KMS-11 (cell line): Measurements from ENCODE around the gene SAXO2.
"Not testable (repeated sequence)": the region's sequence is repeated elsewhere in the genome, so short reads cannot be mapped to it uniquely, and the experiment has no call there.

Experiments
- H2AFZ ChIP-seq: fragments of 200-600 bp; sonication (generic); 2 replicates; pipeline ENCODE4 v1.6.1; 2016; ENCODE audit warnings: antibody characterized with exemption, mixed run types, low read depth
- H3K27ac ChIP-seq: fragments of 200-600 bp; sonication (generic); 2 replicates; pipeline ENCODE4 v1.6.1; 2016; ENCODE audit warnings: mild to moderate bottlenecking, mixed run types
- H3K27me3 ChIP-seq: fragments of 200-600 bp; sonication (generic); 2 replicates; pipeline ENCODE4 v1.6.1; 2017; ENCODE audit warnings: mild to moderate bottlenecking, low read depth, mixed run types, moderate library complexity; ENCODE audit not compliant: insufficient read depth
- H3K36me3 ChIP-seq: fragments of 200-600 bp; sonication (generic); 2 replicates; pipeline ENCODE4 v1.6.1; 2017; ENCODE audit warnings: mild to moderate bottlenecking, mixed run types; ENCODE audit not compliant: insufficient read depth
- H3K4me1 ChIP-seq: fragments of 200-600 bp; sonication (generic); 2 replicates; pipeline ENCODE4 v1.6.1; 2016; ENCODE audit warnings: mild to moderate bottlenecking, low read depth, mixed run types; ENCODE audit not compliant: poor library complexity, severe bottlenecking
- H3K4me2 ChIP-seq: fragments of 200-600 bp; sonication (generic); 2 replicates; pipeline ENCODE4 v1.7.0; 2016; ENCODE audit warnings: mild to moderate bottlenecking, mixed run types
- H3K4me3 ChIP-seq: fragments of 200-600 bp; sonication (generic); IDR thresholded peaks from 2 replicates; pipeline ENCODE4 v1.6.1; 2017; ENCODE audit warnings: low read depth, low read length, mixed read lengths; ENCODE audit not compliant: insufficient read depth
- H3K79me2 ChIP-seq: fragments of 200-600 bp; sonication (generic); 2 replicates; pipeline ENCODE4 v1.6.1; 2016; ENCODE audit warnings: low read depth, mixed run types; ENCODE audit not compliant: insufficient read depth
- H3K9ac ChIP-seq: fragments of 200-600 bp; sonication (generic); 2 replicates; pipeline ENCODE4 v1.6.1; 2016; ENCODE audit warnings: mild to moderate bottlenecking, mixed run types
- H4K20me1 ChIP-seq: fragments of 200-600 bp; sonication (generic); 2 replicates; pipeline ENCODE4 v1.6.1; 2016; ENCODE audit warnings: mild to moderate bottlenecking, mixed run types; ENCODE audit not compliant: insufficient read depth

The SAXO2 gene

DNA sequence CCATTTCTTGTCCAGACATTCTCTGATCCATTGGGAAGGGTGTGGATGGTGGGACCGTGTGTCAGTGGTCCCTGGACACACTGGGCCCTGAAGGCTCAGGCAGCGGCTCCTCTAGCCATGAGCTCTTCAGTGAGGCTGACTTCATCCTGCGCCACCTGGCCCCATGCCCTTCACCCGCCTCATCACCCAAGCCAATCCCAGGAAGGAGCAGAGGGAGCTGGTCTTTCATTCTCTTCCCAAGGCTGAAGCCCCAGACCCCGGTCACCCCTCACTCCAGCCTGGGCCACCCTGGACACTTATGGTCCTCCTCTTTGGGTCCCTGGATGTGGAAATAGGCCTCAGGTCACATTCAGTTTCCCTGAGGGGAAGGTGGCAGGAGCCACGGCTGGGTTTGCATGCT, 62.2 kb downstream of the SAXO2 start:
- H3K27me3 ChIP-seq, H3K4me3 ChIP-seq, H3K4me1 ChIP-seq, H4K20me1 ChIP-seq, H2AFZ ChIP-seq, H3K27ac ChIP-seq, H3K36me3 ChIP-seq, H3K79me2 ChIP-seq, H3K4me2 ChIP-seq, H3K9ac ChIP-seq: not testable (repeated sequence)

DNA sequence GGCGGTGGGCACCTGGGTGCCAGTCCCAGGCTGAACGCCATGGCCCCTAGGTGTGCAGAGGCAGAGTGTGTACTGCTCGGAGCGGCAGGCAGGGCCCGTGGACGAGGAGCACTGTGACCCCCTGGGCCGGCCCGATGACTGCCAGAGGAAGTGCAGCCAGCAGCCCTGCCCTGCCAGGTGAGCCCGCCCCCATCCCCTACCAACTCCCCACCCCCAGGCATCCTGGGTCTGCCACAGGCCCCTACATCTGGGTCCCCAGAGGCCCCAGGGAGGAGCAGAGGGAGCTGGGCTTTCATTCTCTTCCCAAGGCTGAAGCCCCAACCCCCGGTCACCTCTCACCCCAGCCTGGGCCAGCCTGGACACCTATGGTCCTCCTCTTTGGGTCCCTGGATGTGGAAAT, 63.0 kb downstream of the SAXO2 start:
- not testable (repeated sequence) for H3K27ac ChIP-seq, H3K4me1 ChIP-seq, H3K79me2 ChIP-seq, H3K4me3 ChIP-seq, H3K9ac ChIP-seq, H4K20me1 ChIP-seq, H3K27me3 ChIP-seq, H3K4me2 ChIP-seq, H3K36me3 ChIP-seq, H2AFZ ChIP-seq

DNA sequence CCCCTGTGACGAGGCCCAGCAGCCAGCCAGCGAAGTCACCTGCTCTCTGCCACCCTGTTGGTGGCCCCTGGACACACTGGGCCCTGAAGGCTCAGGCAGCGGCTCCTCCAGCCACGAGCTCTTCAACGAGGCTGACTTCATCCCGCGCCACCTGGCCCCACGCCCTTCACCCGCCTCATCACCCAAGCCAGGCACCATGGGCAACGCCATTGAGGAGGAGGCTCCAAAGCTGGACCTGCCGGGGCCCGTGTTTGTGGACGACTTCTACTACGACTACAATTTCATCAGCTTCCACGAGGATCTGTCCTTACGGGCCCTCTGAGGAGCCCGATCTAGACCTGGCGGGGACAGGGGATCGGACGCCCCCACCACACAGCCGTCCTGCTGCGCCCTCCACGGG, 64.3 kb downstream of the SAXO2 start:
- H3K27me3 ChIP-seq, H3K36me3 ChIP-seq, H4K20me1 ChIP-seq, H3K4me1 ChIP-seq, H3K27ac ChIP-seq, H2AFZ ChIP-seq, H3K9ac ChIP-seq, H3K4me2 ChIP-seq, H3K4me3 ChIP-seq, H3K79me2 ChIP-seq: not testable (repeated sequence)

DNA sequence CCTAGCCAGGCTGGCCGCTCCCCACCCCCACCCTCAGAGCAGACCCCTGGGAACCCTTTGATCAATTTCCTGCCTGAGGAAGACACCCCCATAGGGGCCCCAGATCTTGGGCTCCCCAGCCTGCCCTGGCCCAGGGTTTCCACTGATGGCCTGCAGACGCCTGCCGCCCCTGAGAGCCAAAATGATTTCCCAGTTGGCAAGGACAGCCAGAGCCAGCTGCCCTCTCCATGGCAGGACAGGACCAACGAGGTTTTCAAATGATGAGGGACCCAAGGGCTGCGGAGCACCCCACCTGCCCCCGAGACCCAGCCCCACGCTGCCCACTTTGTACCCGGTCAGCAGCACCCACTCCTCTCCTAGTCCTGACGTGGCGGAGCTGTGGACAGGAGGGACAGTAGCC, 64.8 kb downstream of the SAXO2 start:
- H3K36me3 ChIP-seq, H3K4me3 ChIP-seq, H4K20me1 ChIP-seq, H3K27me3 ChIP-seq, H2AFZ ChIP-seq, H3K9ac ChIP-seq, H3K4me1 ChIP-seq, H3K4me2 ChIP-seq, H3K27ac ChIP-seq, H3K79me2 ChIP-seq: not testable (repeated sequence)

DNA sequence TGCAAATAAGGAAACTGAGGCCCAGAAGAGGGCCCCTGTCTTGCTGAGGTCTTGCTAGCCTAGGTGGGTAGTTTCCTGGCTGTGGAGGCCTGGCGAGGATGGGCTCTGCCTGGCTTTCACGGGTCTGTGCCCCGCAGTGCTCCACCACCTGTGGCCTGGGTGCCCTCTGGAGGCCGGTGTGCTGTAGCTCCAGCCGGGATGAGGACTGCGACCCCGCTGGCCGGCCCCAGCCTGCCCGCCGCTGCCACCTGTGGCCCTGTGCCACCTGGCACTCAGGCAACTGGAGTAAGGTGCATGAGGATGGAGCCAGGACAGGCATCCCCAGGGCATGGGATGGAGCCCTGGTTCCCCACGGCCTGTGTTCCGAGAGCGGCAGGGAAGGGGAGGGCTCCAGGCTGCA, 66.4 kb downstream of the SAXO2 start:
- H3K4me1 ChIP-seq, H3K27me3 ChIP-seq, H3K4me3 ChIP-seq, H2AFZ ChIP-seq, H3K9ac ChIP-seq, H3K27ac ChIP-seq, H3K79me2 ChIP-seq, H3K36me3 ChIP-seq, H3K4me2 ChIP-seq, H4K20me1 ChIP-seq: not testable (repeated sequence)

DNA sequence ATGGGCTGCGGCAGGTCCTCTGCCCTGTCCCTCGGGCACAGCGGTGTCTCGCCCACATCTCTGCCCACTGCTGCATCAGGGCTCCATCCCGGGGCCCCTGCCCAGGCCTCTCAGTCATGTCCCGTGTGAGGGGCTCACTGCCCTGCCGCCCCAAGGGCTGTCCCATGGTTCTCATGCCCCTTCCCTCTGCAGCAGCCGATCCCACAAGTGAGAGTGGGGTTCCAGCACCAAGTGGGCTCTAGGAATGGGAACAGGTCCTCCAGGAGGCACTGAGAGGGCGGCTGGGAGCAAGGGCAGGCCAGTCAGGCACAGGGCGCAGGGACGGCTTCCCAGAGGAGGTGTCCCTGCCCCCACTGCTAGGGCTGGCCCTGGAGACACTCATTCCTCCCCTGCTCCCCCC, 68.3 kb downstream of the SAXO2 start:
- H4K20me1 ChIP-seq, H3K27ac ChIP-seq, H3K4me1 ChIP-seq, H2AFZ ChIP-seq, H3K79me2 ChIP-seq, H3K4me2 ChIP-seq, H3K27me3 ChIP-seq, H3K4me3 ChIP-seq, H3K36me3 ChIP-seq, H3K9ac ChIP-seq: not testable (repeated sequence)

DNA sequence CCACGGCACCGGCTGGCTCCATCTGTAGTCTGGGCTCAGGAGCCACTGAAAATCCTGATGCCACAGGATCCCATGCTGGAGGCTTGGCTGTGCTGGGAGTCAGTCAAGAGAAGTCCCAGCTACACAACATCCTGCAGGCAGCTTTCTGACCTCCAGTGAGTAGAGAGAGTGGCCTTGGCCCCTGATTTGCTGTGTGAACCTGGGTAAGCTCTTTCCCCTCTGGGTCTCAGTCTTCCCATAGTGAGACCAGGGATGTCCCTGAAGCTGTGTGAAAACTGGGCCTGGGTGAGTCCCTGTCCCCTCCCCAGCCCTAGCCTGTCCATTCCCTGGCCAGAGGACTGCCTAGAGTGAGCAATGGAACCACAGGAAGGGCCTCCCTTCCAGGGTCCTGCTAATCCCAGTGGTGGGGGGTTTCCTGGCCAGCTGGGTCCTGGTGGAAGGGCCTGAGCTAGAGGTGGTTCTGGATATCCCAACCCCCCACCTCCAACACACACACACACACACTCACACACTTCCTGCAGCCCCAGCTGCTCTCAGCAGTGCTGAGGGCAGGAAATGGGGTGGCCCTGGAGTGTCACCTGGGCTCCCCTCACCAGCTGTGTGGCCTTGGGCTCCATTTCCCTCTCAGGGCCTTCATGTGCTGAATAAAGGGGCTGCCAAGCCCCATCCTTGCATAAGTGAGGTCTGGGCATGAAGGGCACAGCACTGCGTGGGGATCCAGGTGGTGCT, 69.1 kb downstream of the SAXO2 start:
- not testable (repeated sequence) for H3K27ac ChIP-seq, H3K9ac ChIP-seq, H3K27me3 ChIP-seq, H3K36me3 ChIP-seq, H4K20me1 ChIP-seq, H3K4me1 ChIP-seq, H2AFZ ChIP-seq, H3K4me2 ChIP-seq, H3K4me3 ChIP-seq, H3K79me2 ChIP-seq

DNA sequence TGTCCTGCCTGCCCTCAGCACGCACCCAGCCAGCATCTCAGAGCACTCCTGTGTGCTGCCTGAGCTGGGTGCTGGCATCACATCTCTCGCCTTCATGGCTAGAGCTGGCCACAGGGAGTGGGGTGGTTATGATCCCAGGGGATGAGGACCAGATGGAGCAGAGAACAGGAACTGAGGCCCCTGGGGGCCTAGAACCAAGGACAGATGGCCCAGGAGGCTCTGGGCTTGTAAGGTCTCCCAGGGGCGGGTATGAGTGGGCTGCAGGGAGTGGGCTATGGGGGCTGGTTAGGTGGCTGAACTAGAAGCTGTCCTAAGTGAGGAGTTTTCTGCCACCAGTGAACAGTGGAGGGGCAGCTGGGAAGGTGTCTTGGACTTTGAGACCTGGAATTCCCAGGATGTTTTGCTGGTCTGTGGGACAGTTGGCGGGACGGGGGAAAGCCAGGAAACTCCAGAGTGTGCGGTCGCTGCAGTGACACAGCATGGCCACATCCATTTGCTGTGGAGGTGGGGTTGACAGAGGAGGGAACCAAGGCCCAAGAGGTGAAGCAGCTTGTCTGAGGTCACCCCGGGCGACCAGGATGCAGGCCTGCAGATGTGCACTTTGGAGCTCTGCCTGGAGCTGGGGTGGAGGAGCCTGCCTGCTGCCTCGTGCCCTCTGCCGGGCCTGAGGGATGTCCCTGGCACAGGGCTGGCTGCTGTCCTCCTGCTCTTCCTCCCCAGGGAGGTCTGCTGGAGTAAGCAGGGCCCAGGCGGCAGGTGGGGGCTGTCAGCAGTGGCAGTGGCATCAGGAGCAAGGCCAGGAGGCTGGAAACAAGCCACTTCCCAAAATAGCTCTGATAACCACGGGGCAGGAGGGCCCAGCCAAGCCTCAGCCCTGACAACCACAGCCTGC, 70.3 kb downstream of the SAXO2 start:
- not testable (repeated sequence) for H2AFZ ChIP-seq, H3K4me3 ChIP-seq, H4K20me1 ChIP-seq, H3K36me3 ChIP-seq, H3K9ac ChIP-seq, H3K4me2 ChIP-seq, H3K27ac ChIP-seq, H3K79me2 ChIP-seq, H3K27me3 ChIP-seq, H3K4me1 ChIP-seq

DNA sequence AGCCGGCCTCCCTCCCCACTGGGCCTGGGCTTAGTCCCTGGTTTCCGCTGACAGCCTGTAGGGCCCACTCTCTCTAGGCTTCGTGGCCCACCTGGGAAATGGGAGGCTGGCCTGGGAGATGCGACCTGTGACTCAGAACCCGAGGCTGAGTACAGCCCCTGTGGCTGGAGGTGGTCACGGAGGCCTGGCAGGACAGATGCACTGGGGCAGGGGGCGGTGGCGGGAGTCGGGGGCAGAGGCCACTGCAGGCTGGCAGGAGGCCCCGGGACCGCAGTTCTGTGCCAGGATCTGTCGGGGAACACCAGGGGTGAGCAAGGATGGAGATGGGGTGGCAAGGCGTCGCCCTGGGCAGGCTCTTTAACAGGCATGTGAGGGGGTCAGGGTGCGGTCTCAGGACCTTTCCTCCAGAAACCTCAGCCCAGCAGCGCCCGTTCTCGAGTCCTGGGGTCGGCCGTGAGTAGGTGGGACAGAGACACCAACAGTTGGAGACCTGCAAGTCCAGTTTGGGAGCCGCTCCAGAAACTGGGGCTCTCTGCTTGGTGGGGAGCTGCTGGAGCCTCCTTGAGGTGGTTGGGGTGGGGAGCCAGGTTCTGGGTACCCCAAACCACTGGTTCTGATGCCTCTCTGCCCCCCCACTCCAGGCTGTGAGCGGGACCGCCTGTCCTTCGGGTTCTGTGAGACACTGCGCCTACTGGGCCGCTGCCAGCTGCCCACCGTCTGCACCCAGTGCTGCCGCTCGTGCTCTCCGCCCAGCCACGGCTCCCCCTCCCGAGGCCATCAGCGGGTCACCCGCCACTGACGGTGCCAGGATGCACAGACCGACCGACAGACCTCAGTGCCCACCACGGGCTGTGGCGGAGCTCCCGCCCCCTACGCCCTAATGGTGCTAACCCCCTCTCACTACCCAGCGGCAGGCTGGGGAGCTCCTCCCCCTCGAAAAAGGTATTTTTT, 71.3 kb downstream of the SAXO2 start:
- H2AFZ ChIP-seq, H3K4me3 ChIP-seq, H3K79me2 ChIP-seq, H3K27me3 ChIP-seq, H3K27ac ChIP-seq, H3K4me1 ChIP-seq, H3K36me3 ChIP-seq, H3K4me2 ChIP-seq, H4K20me1 ChIP-seq, H3K9ac ChIP-seq: not testable (repeated sequence)
